HEK293T (cell line): ENCODE data around the gene TGM4.

Source experiments
- CTCF ChIA-PET: fragments of 350-600 bp; formaldehyde crosslinking; extraction: SDS; loops from one replicate; lab custom pipeline; 2021; ENCODE audit warnings: antibody characterized with exemption, inconsistent platforms; lab: Yijun Ruan, JAX
- POLR2A ChIA-PET: fragments of 350-600 bp; formaldehyde crosslinking; extraction: SDS; loops from one replicate; lab custom pipeline; 2020; ENCODE audit warnings: antibody characterized with exemption, inconsistent platforms; lab: Yijun Ruan, JAX
- DNase-seq: peaks from one replicate; pipeline ENCODE4 v3.0.0; 2012; ENCODE audit warnings: mixed read lengths; ENCODE audit errors: extremely low spot score
- ARNT ChIP-seq: fragments of 450-650 bp; IDR thresholded peaks from 2 replicates; pipeline ENCODE4 v1.6.1; 2017; ENCODE audit warnings: mild to moderate bottlenecking
- BHLHE40 ChIP-seq: fragments of 450-650 bp; IDR thresholded peaks from 2 replicates; pipeline ENCODE4 v1.6.1; 2016; ENCODE audit warnings: mild to moderate bottlenecking, moderate library complexity, borderline replicate concordance
- CTBP1 ChIP-seq: fragments of 450-650 bp; IDR thresholded peaks from 2 replicates; pipeline ENCODE4 v1.6.1; 2016; ENCODE audit warnings: borderline replicate concordance
- ELF4 ChIP-seq: fragments of 450-650 bp; IDR thresholded peaks from 2 replicates; pipeline ENCODE4 v1.6.1; 2017; ENCODE audit warnings: antibody characterized with exemption
- FOXA1 ChIP-seq: fragments of 450-650 bp; IDR thresholded peaks from 2 replicates; pipeline ENCODE4 v1.6.1; 2016; ENCODE audit warnings: mild to moderate bottlenecking
- FOXK2 ChIP-seq: fragments of 450-650 bp; IDR thresholded peaks from 2 replicates; pipeline ENCODE4 v1.6.1; 2016; ENCODE audit warnings: mild to moderate bottlenecking
- FOXM1 ChIP-seq: fragments of 450-650 bp; IDR thresholded peaks from 2 replicates; pipeline ENCODE4 v1.6.1; 2017; ENCODE audit warnings: mild to moderate bottlenecking, borderline replicate concordance
- HDGF ChIP-seq: fragments of 450-650 bp; IDR thresholded peaks from 2 replicates; pipeline ENCODE4 v1.6.1; 2017; ENCODE audit warnings: antibody characterized with exemption, borderline replicate concordance
- L3MBTL2 ChIP-seq: fragments of 450-650 bp; conservative IDR thresholded peaks from 2 replicates; pipeline ENCODE4 v1.6.1; 2016; ENCODE audit warnings: mild to moderate bottlenecking
- LEF1 ChIP-seq: fragments of 450-650 bp; IDR thresholded peaks from 2 replicates; pipeline ENCODE4 v1.6.1; 2017; ENCODE audit warnings: mild to moderate bottlenecking, borderline replicate concordance
- NFRKB ChIP-seq: fragments of 450-650 bp; IDR thresholded peaks from 2 replicates; pipeline ENCODE4 v1.6.1; 2016; ENCODE audit warnings: mild to moderate bottlenecking, moderate library complexity
- SP1 ChIP-seq: fragments of 450-650 bp; IDR thresholded peaks from 2 replicates; pipeline ENCODE4 v1.6.1; 2017
- SUZ12 ChIP-seq: fragments of 450-650 bp; IDR thresholded peaks from 2 replicates; pipeline ENCODE4 v1.6.1; 2016; ENCODE audit warnings: mild to moderate bottlenecking
- TARDBP ChIP-seq: fragments of 450-650 bp; IDR thresholded peaks from 2 replicates; pipeline ENCODE4 v1.6.1; 2016
- ZNF384 ChIP-seq: fragments of 450-650 bp; IDR thresholded peaks from 2 replicates; pipeline ENCODE4 v1.6.1; 2016
- TF ChIP-seq, protein P1 (sequence below): fragments of 450-650 bp; IDR thresholded peaks from 2 replicates; pipeline ENCODE4 v1.6.1; 2016

Gene TGM4

DNA sequence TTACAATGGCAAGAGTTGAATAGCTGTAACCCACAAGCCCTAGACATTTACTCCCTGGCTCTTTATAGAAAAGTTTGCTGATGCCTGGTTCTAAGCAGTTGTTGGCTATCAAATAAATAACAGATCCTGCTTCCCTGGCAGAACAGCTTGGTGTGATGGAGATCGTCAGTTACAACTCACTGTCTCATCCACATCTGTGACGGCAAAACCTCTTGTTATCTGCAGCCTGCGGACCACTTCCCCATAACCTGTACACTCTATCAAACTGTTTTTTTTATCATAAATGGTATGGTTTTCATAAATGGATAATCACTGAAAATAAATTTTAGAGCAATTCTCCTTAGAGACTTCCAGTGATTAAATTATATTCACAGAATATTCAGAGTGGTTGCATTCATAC is 87.5 kb downstream of the TGM4 start:
- CTCF ChIA-PET: no interaction called here
- POLR2A ChIA-PET: no interaction called here
- TF ChIP-seq ELF4 (no peak), FOXM1 (no peak), FOXK2 (no peak), ZNF384 (no peak), BHLHE40 (no peak), NFRKB (no peak), SUZ12 (no peak), HDGF (no peak), CTBP1 (no peak), SP1 (no peak), TARDBP (no peak), ARNT (no peak), FOXA1 (no peak)
- no peak for DNase-seq

DNA sequence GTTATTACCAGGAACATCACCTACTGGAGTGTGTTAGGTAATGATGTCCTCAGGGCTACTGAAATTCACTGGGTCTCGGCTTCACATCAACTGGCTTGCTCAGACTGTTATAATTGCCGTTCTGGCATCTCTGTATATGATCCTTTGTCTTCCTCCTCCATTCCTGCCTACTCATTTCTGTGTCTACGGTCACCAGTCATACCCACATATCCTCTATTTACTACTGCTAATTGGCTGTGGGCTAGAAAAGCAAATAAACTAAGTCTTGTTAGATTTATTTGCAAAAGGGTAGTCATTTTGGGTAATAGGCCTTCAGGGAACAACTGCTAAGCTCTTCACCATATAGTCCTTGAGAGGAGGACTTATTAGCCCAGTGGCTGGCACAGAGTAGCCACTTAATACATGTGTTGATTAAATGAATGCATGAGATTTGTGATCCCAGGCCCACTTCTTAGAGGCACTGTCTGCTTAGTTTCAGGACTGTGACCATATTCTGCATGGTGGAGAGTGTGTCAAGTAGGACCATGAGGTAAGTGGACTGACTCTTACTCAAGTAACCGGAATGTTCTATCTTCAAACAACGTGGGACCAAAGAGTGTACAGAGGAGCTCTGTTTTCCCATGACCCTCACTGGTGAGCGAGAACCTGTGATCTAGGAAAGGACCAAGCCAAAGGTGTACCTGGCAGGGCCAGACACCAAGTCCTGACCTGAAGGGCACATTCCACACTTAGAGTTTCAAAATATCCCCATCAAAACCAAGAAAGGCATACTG is 88.4 kb downstream of the TGM4 start:
- no peak for DNase-seq
- TF ChIP-seq FOXA1 (no peak), HDGF (no peak), ZNF384 (no peak), ELF4 (no peak), BHLHE40 (no peak), FOXM1 (no peak), TARDBP (no peak), NFRKB (no peak), SP1 (no peak), L3MBTL2 (no peak), SUZ12 (no peak), LEF1 (no peak), FOXK2 (no peak), CTBP1 (no peak)
- TF ChIP-seq, protein P1, sequence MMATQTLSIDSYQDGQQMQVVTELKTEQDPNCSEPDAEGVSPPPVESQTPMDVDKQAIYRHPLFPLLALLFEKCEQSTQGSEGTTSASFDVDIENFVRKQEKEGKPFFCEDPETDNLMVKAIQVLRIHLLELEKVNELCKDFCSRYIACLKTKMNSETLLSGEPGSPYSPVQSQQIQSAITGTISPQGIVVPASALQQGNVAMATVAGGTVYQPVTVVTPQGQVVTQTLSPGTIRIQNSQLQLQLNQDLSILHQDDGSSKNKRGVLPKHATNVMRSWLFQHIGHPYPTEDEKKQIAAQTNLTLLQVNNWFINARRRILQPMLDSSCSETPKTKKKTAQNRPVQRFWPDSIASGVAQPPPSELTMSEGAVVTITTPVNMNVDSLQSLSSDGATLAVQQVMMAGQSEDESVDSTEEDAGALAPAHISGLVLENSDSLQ: no peak
- CTCF ChIA-PET: no interaction called here
- POLR2A ChIA-PET: no interaction called here

DNA sequence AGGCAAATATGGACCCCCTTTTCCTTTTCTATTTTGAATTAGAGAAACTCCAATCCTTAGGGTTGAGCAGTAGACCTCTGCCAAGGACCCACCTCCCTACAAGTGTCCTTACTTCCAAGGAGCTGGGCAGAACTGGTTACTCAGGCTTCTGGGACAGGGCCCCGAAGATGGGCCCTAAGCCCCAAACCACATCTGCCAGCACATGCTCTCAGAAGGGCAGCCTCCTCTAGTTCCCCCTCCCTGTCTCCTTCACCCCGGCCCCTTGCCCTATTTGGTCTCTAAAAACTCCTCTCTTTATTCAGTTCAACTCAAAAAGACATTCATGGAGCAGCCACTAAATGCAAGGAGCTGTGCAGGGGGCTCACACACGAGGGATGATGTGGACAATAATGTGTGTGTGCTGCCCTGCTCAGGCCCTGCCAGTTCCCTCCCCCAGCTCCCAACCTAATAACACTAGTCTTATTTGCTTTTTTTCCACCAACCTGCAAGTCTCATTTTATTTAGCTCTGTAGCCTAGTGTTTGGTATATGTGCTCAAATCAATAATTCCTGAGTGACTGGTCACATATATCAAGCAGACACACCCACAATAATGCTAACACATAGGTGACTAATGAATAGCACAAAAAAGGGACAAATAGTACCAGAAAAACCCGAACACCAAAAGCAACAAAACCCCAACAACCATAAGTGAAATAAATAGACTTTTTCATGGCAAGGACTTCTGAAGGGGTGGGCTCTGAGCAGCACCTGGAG is 89.3 kb downstream of the TGM4 start:
- POLR2A ChIA-PET: no interaction called here
- CTCF ChIA-PET: no interaction called here
- TF ChIP-seq TARDBP (no peak), CTBP1 (no peak), SP1 (no peak), LEF1 (no peak), BHLHE40 (no peak), HDGF (no peak), FOXK2 (no peak), ARNT (no peak), ELF4 (no peak), SUZ12 (no peak), L3MBTL2 (no peak)
- DNase-seq: no peak
